Peyer's patch (tissue), 4 donors: ENCODE results near the gene ZBTB12.

Experiments used
- POLR2A ChIP-seq, 2 donors: fragments of 450-650 bp; IDR thresholded peaks; one replicate each; pipeline ENCODE4 v1.5.1; 2017; ENCODE audit warnings: antibody characterized with exemption in 2 of 2, mild to moderate bottlenecking in 2 of 2, moderate library complexity in 2 of 2
- TF ChIP-seq, protein P1 (sequence below), 6 experiments: fragments of 450-650 bp in 4 of 6; fragments of 200-600 bp in 2 of 6; sonication (generic) in 1 of 6; IDR thresholded peaks; one replicate each; pipeline ENCODE4 v1.5.1; 2017 to 2019; ENCODE audit warnings: antibody characterized with exemption in 6 of 6, mild to moderate bottlenecking in 3 of 6, moderate library complexity in 1 of 6

DNA sequence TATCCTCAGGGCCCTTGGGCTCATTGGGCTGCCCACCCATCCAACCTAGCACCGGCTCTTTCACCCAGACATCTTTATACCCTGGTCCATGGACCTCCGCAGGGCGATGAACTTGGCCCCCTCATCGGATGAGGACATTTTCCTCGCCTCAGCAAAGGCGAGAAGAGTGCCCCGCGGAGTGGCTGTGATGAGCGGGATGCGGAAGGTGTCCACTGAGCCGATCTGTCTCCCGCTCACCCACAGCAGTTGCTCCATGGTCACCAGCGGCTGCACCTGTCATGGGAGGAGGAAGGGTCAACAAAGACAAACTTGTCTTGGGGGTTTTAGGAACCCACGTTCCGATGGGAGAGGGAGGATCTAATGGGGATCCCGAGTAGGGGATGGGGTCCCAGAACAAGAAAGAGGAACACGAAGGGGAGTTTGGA, 40.0 kb downstream of the ZBTB12 start:
- TF ChIP-seq, protein P1, sequence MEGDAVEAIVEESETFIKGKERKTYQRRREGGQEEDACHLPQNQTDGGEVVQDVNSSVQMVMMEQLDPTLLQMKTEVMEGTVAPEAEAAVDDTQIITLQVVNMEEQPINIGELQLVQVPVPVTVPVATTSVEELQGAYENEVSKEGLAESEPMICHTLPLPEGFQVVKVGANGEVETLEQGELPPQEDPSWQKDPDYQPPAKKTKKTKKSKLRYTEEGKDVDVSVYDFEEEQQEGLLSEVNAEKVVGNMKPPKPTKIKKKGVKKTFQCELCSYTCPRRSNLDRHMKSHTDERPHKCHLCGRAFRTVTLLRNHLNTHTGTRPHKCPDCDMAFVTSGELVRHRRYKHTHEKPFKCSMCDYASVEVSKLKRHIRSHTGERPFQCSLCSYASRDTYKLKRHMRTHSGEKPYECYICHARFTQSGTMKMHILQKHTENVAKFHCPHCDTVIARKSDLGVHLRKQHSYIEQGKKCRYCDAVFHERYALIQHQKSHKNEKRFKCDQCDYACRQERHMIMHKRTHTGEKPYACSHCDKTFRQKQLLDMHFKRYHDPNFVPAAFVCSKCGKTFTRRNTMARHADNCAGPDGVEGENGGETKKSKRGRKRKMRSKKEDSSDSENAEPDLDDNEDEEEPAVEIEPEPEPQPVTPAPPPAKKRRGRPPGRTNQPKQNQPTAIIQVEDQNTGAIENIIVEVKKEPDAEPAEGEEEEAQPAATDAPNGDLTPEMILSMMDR (IDR thresholded peaks at IDR 0.05): no peak
- no peak for TF ChIP-seq POLR2A (IDR thresholded peaks at IDR 0.05)
